Gastroesophageal sphincter (tissue), 3 donors: Measurements from ENCODE around the gene MXRA8.

Source experiments
- EP300 ChIP-seq: sonication (generic); formaldehyde crosslinking; IDR thresholded peaks from one replicate; pipeline ENCODE4 v1.6.1; 2017; ENCODE audit warnings: antibody characterized with exemption, mild to moderate bottlenecking
- TF ChIP-seq, protein P1 (sequence below), 4 experiments: fragments of 200-600 bp in 2 of 4; fragments of 450-650 bp in 2 of 4; sonication (generic) in 1 of 4; IDR thresholded peaks; one replicate each; pipeline ENCODE4 v1.5.1; 2017 to 2019; ENCODE audit warnings: antibody characterized with exemption in 4 of 4, mild to moderate bottlenecking in 2 of 4, moderate library complexity in 2 of 4

- TF ChIP-seq, protein P1, sequence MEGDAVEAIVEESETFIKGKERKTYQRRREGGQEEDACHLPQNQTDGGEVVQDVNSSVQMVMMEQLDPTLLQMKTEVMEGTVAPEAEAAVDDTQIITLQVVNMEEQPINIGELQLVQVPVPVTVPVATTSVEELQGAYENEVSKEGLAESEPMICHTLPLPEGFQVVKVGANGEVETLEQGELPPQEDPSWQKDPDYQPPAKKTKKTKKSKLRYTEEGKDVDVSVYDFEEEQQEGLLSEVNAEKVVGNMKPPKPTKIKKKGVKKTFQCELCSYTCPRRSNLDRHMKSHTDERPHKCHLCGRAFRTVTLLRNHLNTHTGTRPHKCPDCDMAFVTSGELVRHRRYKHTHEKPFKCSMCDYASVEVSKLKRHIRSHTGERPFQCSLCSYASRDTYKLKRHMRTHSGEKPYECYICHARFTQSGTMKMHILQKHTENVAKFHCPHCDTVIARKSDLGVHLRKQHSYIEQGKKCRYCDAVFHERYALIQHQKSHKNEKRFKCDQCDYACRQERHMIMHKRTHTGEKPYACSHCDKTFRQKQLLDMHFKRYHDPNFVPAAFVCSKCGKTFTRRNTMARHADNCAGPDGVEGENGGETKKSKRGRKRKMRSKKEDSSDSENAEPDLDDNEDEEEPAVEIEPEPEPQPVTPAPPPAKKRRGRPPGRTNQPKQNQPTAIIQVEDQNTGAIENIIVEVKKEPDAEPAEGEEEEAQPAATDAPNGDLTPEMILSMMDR (IDR thresholded peaks at IDR 0.05), result no peak
- TF ChIP-seq EP300, result no peak
These were observed 22.9 kb upstream of the MXRA8 start for GRCh38 chr1:1381294-1381693.
